ENCODE data around the gene SIAH1. TPM values are rescaled to one million over a fixed set of nuclear protein-coding genes. Genes with fewer than 3 reads are reported as not detected.

Gene SIAH1
- total RNA-seq, 1 experiment from 2014 or later: 33.2 TPM

- Histone ChIP-seq H3K79me2 (ENCODE audit: insufficient read depth, low read length) (no peaks in the 10 kb centered on the region), H3K9ac (ENCODE audit: extremely low read depth, insufficient read length, low read length) (no peak overlapping the region), H4K5ac (ENCODE audit: insufficient read length, low read depth, low read length) (no peak overlapping the region), H3K27ac (ENCODE audit: insufficient read length, low read depth, low read length) (no peak overlapping the region), H2BK20ac (ENCODE audit: low read depth, low read length, poor library complexity, severe bottlenecking) (no peak overlapping the region), H2AFZ (ENCODE audit: low read length) (no peak overlapping the region), H3K14ac (ENCODE audit: insufficient read depth, low read length) (no peak overlapping the region; the same call in 1 of the 2 replicates), H2AK5ac (ENCODE audit: insufficient read length, low read length) (no peak overlapping the region), H3K27me3 (ENCODE audit: insufficient read depth, low read length) (no peaks in the 10 kb centered on the region), H2BK12ac (ENCODE audit: insufficient read length, low read depth, low read length) (no peak overlapping the region), H3K18ac (ENCODE audit: insufficient read length, low read depth, low read length) (no peak overlapping the region), H3K23me2 (ENCODE audit: insufficient read length, low read depth, low read length, poor library complexity, severe bottlenecking) (no peaks in the 10 kb centered on the region), H2BK5ac (ENCODE audit: insufficient read length, low read length) (no peak overlapping the region), H4K8ac (replicated peaks; ENCODE audit: insufficient read length, low read depth, low read length) (no peak overlapping the region), H2BK120ac (ENCODE audit: low read depth, low read length, poor library complexity, severe bottlenecking) (no peak overlapping the region), H4K20me1 (ENCODE audit: control insufficient read depth, insufficient read depth, insufficient read length) (no peaks in the 10 kb centered on the region), H3K23ac (ENCODE audit: insufficient read length, low read depth, low read length) (no peak overlapping the region), H2BK15ac (ENCODE audit: low read depth, low read length) (no peak overlapping the region), H3K79me1 (ENCODE audit: insufficient read depth, low read depth, low read length, poor library complexity, severe bottlenecking) (no peaks in the 10 kb centered on the region), H3K4ac (ENCODE audit: low read depth, low read length) (no peak overlapping the region), H3K4me2 (ENCODE audit: insufficient read depth, insufficient read length, low read length) (no peak overlapping the region), H3T11ph (ENCODE audit: low read length) (no peak overlapping the region), H3K4me1 (ENCODE audit: insufficient read depth, low read length) (peaks cover 5% of the 10 kb centered on the region; the same call in 1 of the 2 replicates), H3K56ac (ENCODE audit: insufficient read length, low read depth, low read length) (no peak overlapping the region), H4K91ac (ENCODE audit: insufficient read length, low read depth, low read length) (no peak overlapping the region), H3K9me3 (ENCODE audit: control insufficient read depth, low read depth, low read length) (no peaks in the 10 kb centered on the region)
- TF ChIP-seq CTCF (conservative IDR thresholded peaks at IDR 0.05): no peak
- peaks cover 6 to 7% of the 10 kb centered on the region in 2 experiments for H3K4me1 Mint-ChIP-seq
- no CpG with 5 or more reads among the region's 18 CpGs for WGBS (ENCODE audit: extremely low coverage, insufficient read length, low lambda C conversion rate)
- DNase-seq: no peak
- peaks cover 2% of the 10 kb centered on the region; the same call in 1 of the 2 replicates for H3K27me3 Mint-ChIP-seq (ENCODE audit: low read depth)
- H3K9me3 Mint-ChIP-seq: no peaks in the 10 kb centered on the region; a peak in 3 of 5 replicates
- no peak overlapping the region for H3K4me3 Mint-ChIP-seq
- no peaks in the 10 kb centered on the region; a peak in 1 of 7 replicates for H3K36me3 Mint-ChIP-seq (ENCODE audit: insufficient read depth in 1 of 3, low read depth in 3 of 3)
- no peak overlapping the region for H3K27ac Mint-ChIP-seq
These were observed 48.1 kb upstream of the SIAH1 start for GRCh38 chr16:48433116-48433849.
